Brain pericyte (primary cell): ENCODE results near the gene UPF3A.
"Not testable (repeated sequence)": the region's sequence is repeated elsewhere in the genome, so short reads cannot be mapped to it uniquely, and the experiment has no call there.

Experiments used
- DNase-seq: peaks from one replicate; pipeline ENCODE4 v3.0.0-alpha.2; 2012; ENCODE audit warnings: low read depth, low spot score

The UPF3A gene, protein sequence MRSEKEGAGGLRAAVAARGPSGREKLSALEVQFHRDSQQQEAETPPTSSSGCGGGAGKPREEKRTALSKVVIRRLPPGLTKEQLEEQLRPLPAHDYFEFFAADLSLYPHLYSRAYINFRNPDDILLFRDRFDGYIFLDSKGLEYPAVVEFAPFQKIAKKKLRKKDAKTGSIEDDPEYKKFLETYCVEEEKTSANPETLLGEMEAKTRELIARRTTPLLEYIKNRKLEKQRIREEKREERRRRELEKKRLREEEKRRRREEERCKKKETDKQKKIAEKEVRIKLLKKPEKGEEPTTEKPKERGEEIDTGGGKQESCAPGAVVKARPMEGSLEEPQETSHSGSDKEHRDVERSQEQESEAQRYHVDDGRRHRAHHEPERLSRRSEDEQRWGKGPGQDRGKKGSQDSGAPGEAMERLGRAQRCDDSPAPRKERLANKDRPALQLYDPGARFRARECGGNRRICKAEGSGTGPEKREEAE

DNA sequence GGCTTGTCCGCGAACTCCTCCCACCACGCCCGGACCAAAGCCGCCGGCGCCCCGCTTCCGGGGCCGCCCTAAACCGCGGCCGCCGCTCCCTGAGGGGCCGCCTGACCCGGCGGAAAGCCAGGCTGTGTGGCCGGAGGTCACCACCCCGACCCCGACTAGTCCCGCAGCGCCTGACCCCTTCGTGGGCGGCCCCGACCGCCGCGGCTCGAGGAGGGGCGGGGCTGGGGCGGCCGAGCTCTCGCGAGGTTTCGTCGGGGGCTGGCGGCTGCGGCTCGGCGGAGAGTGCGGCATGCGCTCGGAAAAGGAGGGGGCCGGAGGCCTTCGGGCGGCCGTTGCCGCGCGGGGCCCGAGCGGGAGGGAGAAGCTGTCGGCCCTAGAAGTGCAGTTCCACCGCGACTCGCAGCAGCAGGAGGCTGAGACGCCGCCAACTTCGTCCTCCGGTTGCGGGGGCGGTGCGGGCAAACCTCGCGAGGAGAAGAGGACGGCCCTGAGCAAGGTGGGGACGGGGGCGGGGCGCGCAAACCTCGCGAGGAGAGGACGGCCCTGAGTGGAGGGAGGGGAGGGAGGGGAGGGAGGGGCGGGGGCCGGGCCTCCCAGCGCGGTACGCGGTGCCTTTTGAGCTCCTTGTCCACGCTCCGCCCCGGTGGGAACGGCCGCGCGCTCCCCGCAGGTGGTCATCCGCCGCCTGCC is at the start of gene UPF3A:
TSS of gene UPF3A (plus strand) at position 251 of the 690 bp plus-strand sequence. CDS start at position 290, 39 bp downstream.
- peak; percentile 75 for DNase-seq

DNA sequence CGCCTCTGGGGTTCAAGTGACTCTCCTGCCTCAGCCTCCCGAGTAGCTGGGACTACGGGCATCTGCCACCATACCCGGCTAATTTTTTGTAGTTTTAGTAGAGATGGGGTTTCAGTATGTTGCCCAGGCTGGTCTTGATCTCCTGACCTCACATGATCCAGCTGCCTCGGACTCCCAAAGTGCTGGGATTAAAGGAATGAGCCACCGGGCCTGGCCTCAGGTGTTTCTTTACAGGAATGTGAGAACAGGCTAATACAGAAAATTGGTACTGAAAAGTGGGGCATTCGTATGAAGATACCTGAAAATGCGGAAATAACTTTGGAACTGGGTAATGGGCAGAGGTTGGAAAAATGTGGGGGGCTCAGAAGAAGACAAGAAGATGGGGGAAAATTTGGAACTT is 49.5 kb upstream of the UPF3A start:
- no peak for DNase-seq

DNA sequence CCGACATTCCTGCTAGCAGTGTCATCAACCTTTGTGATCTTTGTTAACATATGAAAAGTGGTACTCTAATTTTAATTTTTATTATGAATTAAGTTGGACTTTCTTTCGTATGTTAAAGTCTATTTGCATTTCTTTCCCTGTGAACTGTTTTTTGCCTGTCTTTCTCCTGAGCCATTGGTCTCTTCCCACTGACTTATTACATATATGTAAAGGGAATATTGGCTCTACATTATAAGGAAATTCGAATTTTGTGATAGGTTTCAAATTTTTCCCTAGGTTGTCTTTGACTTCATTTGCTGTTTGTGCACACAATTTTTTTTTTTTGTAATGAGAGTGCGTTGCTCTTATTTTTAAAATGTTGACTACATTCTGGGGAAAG is 47.1 kb upstream of the UPF3A start:
- no peak for DNase-seq

DNA sequence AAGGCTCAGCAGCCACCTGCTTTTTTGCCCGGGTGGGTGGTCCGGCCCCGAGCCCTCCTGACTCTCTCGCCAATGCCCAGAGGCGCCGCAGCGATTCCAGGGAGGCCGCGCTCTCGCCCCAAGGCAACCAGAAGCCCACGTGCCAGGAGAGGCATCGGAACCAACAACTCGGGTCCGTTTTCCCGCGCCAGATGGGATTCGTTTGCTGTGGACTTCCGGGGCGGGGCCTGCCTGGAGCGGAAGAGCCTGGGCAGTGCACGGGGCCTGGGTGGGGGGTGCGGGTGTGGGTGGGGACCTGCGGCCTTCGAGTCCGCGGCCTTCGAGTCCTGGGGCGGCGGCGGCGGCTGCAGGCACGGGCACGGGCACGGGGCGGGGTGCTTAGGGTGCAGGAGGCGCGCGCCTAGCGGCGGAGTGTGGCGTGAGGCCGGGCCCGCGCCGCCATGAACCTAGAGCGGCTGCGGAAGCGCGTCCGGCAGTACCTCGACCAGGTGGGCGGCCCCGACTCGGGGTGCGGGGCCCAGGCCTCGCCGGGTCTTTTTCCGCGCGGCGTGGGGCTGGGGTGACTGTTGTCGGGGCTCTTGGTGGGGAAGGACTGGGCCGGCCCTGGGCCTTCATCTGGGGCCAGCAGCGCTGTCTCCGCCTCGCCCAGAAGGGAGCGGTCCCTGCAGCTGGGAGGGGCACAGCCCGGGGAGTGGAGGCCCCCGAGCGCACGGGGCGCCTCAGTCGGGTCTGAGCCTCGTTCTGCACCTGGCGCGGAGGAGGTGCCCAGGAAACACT is 46.6 kb upstream of the UPF3A start, which contains the start of gene CDC16:
TSS of gene CDC16 (plus strand) at position 253 of the 777 bp plus-strand sequence. CDS start at position 441, 188 bp downstream.
- DNase-seq = peak; percentile 49

DNA sequence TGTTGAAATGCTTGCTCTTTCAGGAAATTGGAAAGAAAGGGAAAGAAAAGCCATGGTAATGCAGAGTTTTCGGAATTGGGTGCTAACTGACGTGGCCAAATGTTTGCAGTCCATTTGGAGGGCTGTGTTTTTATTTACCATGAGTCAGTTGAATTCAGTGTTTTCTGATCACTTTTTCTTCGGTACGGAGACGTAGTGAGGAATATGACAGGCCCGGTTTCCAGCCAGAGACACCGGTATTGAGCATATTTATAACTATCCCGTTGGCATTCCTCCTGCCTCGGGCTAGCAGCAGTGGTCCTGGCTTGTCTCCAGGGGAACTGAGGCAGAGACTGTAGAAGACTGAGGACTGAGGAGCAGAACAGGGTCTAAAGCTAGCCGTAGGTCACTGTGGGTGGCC is 45.7 kb upstream of the UPF3A start:
- no peak for DNase-seq

DNA sequence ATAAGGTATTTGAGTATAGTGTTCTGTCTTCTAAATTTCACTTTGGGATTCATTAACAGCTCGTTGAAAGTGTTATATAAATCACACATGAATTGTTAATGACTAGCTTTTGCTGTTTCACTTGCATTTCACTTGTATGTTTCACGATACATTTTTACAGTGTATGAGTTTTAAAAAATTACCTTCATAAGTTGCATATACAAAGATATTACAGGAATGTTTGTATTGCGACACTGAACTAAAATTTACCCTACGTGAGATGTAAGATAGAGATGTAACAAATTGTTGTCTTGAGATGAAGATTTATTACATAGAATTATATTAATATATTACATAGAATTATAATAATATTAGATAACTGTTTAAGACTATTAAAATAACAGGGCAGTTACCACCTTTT is 45.2 kb upstream of the UPF3A start:
- no peak for DNase-seq

DNA sequence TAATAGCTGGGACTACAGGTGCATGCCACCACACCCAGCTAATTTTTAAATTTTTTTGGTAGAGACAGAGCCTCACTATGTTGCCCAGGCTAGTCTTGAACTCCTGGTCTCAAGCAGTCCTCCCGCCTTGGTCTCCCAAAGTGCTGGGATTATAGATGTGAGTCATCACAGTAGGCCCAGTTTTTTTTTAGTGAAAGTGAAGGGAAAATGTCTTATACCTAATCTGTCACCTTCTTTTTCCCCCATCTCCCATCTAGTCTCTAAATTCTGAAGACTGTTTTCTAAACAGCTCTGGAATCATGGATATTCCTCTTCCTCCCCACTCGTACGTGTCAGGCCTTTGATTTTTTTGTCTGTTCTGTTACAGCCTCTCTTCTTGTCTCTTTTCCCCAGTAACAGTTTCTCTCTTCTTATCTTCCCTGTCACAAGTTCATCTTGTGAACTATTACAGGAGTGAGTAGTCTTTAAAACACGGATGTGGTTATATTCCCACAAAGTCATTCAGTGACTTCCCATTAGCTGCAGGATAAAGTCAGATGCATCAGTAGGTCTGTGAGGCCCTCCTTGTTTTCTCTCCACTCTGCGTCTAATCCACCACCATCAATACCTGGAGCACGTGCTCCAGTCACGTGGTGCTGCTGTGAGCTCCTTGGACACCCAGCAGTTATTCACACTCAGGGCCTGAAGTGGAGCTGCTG is 43.8 kb upstream of the UPF3A start:
- DNase-seq = no peak

DNA sequence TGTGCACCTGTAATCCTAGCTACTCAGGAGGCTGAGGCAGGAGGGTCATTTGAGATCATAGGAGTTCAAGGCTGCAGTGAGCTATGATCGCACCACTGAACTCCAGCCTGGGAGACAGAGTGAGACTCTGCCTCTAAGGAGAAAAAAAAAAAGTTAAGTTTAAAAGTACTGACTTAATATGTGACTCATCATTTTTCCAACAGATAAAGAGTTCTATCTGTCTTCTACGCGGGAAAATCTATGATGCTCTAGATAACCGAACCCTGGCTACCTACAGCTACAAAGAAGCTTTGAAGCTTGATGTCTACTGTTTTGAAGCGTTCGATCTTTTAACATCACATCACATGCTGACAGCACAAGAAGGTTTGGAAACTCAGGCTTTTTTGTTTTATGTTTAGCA is 39.5 kb upstream of the UPF3A start:
- DNase-seq = no peak

DNA sequence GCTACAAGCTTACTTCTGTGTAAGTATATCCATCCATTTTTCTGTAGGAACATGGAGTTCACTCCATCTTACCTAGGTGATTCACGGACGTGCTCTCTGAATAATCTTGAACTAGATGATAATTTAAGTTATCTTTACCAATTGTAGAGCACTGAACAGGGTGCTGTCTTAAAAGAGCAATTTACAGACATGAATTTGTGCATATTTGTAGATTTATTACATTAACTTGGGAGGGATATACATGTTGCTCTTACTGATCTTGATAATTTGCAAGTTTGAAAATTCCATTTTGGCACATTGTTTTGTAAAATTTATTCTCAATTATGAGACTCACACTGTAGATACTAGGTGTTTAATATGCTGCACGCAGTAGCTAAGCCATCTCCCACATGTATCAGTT is 37.4 kb upstream of the UPF3A start:
- no peak for DNase-seq

DNA sequence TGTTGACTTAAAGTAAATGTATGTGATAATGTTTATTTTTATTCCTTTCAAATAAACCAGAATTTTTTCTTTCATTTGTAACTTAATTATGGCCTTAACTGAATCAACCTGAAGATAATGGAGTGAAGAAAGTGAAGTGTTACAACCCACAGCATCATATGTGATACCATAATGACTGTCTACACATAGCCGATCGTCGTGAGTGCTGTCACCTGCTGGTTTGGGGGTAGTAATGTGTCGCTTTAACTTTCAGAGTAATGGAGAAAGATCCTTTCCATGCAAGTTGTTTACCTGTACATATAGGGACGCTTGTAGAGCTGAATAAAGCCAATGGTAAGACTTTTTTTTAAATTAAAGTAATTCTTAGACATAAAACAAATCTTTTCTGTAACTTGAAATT is 36.8 kb upstream of the UPF3A start:
- no peak for DNase-seq

DNA sequence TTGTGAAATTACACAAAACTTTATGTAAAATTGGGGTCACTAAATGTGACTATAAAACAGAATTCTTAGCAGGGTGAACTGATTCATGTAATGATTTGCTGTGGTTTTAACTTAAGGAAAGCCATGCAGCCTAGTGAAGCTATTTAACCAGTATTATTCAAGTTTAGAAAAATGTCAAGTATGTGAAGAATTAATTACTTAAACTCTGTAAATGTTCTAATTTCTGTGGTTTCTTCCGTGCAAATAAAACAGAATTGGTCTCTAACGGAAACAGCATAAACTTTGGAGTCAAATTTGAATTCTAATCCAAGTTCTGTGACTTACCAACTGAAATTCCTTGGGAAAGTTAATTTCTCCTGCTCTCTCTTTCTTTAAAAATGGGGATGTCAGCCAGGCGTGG is 33.4 kb upstream of the UPF3A start:
- DNase-seq = no peak

DNA sequence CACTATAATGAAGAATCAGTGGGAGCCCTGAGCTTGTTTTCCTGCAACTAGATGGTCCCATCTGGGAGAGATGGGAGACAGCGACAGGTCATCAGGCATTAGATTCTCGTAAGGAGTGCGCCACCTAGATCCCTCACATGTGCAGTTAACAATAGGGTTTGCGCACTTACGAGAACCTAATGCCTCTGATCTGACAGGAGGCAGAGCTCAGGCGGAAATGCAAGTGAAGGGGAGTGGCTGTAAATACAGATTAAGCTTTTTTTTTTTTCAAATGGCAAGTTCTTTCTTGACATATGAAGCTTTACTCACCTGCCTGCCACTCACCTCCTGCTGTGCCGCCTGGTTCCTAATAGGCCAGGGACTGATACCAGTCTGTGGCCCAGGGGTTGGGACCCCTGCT is 32.3 kb upstream of the UPF3A start:
- no peak for DNase-seq

DNA sequence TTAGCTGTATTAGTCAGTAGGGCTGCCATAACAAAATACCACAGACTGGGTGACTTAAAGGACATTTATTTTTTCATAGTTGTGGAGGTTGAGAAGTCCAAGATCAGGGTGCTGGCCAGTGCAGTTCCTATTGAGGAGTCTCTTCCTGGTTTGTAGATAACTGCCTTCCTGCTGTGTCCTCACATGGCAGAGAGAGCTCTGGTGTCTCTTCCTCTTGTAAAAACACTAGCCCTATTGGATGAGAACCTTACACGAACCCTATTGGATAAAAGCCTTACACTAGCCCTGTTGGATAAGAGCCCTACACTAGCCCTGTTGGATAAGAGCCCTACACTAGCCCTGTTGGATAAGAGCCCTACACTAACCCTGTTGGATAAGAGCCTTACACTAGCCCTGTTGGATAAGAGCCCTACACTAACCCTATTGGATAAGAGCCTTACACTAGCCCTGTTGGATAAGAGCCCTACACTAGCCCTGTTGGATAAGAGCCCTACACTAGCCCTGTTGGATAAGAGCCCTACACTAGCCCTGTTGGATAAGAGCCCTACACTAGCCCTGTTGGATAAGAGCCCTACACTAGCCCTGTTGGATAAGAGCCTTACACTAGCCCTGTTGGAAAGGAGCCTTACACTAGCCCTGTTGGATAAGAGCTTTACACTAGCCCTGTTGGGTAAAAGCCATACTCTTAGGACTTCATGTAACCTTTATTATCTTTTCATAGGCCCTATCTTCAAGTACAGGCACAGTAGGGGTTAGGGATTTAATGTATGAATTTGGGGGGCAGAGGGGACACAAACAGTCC is 29.6 kb upstream of the UPF3A start:
- DNase-seq = not testable (repeated sequence)

DNA sequence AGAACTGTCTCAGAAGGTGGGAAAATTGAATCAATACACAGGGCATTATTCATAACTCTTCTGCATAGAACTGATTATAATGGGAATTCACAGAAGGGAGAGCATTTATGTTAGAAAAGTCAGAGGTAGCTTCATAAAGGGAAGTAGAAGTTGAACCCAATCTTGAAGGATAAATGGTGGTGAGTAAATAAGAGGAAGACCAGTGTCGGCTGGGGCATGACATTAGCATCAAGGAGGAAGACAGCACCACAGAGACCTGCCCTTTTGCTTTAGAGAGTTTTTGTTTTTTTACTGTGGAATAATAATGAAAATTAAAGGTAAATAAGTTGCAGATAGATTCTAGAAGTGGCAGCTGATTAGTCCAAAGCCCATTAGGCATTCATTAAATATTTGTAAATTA is 24.9 kb upstream of the UPF3A start:
- no peak for DNase-seq

DNA sequence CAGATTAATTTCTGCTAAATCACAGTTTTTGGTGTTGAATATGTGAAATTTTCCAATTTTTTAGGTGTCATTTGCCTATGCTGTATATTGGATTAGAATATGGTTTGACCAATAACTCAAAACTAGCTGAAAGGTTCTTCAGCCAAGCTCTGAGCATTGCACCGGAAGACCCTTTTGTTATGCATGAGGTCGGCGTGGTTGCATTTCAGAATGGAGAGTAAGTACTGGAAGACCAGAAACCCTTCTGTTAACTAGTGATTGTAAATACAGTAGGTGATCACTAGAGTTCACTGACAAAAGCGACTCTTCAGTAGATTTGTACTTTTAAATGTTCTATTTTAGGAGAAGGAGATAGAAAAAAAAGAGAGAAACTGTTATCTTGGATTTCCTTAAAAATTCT is 24.4 kb upstream of the UPF3A start:
- no peak for DNase-seq

DNA sequence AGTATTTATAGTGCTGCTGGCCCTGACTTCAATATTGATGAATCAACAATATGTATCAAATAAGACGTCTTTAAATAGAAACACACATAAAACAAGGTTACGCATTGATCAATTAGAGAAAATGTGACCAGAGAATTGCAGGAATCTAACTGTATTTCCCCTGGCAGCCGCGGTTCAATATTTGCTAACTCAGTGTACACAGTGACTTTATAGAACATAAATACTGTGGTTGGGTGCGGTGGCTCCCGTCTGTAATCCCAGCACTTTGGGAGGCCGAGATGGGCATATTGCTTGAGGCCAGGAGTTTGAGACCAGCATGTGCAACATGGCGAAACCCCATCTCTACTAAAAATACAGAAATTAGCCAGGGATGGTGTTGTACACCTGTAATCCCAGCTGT is 22.8 kb upstream of the UPF3A start:
- no peak for DNase-seq

DNA sequence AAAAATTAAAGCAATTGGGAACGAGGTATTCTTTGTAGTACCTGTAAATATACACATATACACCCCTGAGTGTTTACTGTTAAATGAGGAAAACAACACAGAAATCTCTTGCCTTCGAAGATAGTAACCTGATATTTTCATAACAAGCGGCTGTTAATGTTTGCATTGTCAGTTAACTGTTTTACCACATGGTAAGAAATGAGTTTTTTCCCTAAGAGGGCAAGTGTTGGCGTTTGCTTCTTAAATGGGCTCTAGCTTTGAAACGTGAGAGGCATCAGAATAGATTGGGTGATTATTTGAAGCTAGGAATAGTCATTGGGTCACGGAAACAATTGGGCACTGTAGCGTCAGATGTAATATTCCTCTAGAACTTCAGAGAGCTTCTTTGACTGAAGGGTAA is 22.0 kb upstream of the UPF3A start:
- DNase-seq = no peak

DNA sequence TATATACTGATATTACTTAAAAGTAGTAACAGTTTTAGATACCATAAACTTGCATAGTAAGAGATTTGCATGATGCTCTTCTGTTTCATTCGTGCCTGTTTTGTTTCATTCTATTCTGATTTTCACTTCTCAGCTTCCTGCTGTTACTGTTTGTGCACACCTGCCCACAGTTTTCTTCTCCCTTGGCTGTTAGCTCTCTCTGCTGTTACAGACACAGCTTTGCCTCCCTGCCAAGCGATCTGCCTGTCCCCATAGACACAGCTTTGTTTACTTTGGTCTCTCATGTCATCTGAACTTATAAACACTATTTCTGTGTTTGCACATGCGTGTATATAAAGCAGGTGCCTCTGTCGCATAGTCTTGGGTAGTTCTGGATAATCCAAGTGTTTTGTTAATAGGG is 21.4 kb upstream of the UPF3A start:
- DNase-seq = no peak

DNA sequence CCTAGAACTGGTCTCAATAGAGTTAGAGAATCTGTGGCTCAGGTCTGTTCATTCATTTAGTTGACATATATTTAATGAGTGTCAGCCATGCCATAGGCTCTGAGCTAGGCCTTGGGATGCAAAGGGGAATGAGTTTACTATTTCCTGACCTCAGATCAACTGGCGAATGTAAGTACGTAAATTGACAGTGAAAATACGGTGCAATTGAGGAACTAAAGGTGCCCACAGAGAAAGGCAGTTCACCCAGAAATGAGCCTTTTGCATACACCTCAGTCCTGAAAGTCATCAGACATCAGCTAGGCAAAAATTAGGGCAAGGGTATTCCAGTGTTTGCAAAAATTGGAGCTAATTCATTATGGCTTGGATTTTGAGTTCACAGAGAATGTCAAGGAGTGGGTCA is 20.6 kb upstream of the UPF3A start:
- no peak for DNase-seq

DNA sequence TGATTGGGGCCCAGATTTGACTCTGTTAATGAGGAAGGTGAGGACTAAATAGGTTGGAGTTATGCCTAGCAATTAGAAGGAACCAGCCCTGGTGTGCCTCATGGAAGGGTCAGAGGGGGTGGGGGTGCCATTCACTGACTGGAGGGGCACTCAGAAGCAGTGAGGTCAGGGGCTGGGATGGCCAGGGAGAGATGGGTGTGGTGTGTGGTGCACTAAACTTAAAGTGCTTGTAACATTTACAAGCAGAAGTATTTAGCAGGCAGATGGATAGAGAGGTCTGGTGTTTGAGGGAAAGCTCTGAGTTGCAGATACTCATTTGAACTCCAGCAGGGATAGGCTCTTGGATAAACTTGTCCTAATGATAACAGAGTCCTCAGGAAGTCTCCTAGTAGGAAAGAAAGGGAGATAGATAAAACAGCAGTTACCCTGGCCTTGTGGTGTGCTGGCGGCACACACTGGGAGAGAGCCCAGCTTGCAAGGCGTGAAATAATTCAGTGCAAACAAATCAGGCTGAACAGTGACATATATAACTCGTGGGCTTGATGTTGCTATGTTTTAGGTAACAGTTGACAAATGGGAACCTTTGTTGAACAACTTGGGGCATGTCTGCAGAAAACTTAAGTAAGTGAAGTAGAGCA is 20.0 kb upstream of the UPF3A start:
- DNase-seq = no peak
